ENCODE measurements around the gene PAFAH1B1.

GRCh38 chr17:2711608-2712299 is 118.3 kb downstream of the PAFAH1B1 start, which contains the start of gene CLUH:
- peak; percentile 84 for TF ChIP-seq POLR2AphosphoS5 (IDR thresholded peaks at IDR 0.05; ENCODE audit: insufficient read depth, low read depth, low read length)
- TF ChIP-seq CTCF (IDR thresholded peaks at IDR 0.05; ENCODE audit: extremely low read depth in 1 of 2, insufficient read depth in 1 of 2, low read depth in 1 of 2, low read length in 2 of 2) = no peak
- TF ChIP-seq JUN (IDR thresholded peaks at IDR 0.05; ENCODE audit: borderline replicate concordance, insufficient read depth, insufficient read length, low read depth) = no peak
- TF ChIP-seq GATA2 (IDR thresholded peaks at IDR 0.05; ENCODE audit: insufficient read depth, insufficient read length, low read depth, low read length) = no peak
